ENCODE measurements around the gene HOXB6.

DNA sequence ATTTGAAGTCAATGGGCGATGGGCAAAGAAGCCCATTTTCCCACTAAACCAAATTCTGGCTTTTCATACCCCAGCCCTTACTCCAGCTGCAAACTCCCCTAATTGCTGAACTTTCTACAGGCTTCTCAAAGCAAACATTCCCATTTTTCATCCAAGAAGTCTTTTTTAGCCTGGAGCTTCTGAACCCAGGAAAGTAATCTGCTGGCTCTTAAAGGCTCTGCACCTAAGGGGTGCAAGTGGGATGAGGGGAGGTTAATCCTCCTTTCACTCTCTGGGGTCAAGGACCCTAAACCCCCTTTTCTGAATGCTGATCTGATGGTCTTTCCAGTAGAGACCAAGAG lies 3.7 kb upstream of the HOXB6 start:
- TF ChIP-seq RAD21 (IDR thresholded peaks at IDR 0.05) (no peak), TAF1 (conservative IDR thresholded peaks at IDR 0.05) (no peak), JUND (IDR thresholded peaks at IDR 0.05) (no peak), FOXA1 (IDR thresholded peaks at IDR 0.05) (no peak)
- TF ChIP-seq, protein P1, sequence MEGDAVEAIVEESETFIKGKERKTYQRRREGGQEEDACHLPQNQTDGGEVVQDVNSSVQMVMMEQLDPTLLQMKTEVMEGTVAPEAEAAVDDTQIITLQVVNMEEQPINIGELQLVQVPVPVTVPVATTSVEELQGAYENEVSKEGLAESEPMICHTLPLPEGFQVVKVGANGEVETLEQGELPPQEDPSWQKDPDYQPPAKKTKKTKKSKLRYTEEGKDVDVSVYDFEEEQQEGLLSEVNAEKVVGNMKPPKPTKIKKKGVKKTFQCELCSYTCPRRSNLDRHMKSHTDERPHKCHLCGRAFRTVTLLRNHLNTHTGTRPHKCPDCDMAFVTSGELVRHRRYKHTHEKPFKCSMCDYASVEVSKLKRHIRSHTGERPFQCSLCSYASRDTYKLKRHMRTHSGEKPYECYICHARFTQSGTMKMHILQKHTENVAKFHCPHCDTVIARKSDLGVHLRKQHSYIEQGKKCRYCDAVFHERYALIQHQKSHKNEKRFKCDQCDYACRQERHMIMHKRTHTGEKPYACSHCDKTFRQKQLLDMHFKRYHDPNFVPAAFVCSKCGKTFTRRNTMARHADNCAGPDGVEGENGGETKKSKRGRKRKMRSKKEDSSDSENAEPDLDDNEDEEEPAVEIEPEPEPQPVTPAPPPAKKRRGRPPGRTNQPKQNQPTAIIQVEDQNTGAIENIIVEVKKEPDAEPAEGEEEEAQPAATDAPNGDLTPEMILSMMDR (IDR thresholded peaks at IDR 0.05; ENCODE audit: low read depth, low read length, missing input control): no peak
- TF ChIP-seq, protein P2, sequence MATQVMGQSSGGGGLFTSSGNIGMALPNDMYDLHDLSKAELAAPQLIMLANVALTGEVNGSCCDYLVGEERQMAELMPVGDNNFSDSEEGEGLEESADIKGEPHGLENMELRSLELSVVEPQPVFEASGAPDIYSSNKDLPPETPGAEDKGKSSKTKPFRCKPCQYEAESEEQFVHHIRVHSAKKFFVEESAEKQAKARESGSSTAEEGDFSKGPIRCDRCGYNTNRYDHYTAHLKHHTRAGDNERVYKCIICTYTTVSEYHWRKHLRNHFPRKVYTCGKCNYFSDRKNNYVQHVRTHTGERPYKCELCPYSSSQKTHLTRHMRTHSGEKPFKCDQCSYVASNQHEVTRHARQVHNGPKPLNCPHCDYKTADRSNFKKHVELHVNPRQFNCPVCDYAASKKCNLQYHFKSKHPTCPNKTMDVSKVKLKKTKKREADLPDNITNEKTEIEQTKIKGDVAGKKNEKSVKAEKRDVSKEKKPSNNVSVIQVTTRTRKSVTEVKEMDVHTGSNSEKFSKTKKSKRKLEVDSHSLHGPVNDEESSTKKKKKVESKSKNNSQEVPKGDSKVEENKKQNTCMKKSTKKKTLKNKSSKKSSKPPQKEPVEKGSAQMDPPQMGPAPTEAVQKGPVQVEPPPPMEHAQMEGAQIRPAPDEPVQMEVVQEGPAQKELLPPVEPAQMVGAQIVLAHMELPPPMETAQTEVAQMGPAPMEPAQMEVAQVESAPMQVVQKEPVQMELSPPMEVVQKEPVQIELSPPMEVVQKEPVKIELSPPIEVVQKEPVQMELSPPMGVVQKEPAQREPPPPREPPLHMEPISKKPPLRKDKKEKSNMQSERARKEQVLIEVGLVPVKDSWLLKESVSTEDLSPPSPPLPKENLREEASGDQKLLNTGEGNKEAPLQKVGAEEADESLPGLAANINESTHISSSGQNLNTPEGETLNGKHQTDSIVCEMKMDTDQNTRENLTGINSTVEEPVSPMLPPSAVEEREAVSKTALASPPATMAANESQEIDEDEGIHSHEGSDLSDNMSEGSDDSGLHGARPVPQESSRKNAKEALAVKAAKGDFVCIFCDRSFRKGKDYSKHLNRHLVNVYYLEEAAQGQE (IDR thresholded peaks at IDR 0.05): no peak
- TF ChIP-seq, protein P3, sequence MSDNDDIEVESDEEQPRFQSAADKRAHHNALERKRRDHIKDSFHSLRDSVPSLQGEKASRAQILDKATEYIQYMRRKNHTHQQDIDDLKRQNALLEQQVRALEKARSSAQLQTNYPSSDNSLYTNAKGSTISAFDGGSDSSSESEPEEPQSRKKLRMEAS (IDR thresholded peaks at IDR 0.05): no peak
- TF ChIP-seq, protein P4, sequence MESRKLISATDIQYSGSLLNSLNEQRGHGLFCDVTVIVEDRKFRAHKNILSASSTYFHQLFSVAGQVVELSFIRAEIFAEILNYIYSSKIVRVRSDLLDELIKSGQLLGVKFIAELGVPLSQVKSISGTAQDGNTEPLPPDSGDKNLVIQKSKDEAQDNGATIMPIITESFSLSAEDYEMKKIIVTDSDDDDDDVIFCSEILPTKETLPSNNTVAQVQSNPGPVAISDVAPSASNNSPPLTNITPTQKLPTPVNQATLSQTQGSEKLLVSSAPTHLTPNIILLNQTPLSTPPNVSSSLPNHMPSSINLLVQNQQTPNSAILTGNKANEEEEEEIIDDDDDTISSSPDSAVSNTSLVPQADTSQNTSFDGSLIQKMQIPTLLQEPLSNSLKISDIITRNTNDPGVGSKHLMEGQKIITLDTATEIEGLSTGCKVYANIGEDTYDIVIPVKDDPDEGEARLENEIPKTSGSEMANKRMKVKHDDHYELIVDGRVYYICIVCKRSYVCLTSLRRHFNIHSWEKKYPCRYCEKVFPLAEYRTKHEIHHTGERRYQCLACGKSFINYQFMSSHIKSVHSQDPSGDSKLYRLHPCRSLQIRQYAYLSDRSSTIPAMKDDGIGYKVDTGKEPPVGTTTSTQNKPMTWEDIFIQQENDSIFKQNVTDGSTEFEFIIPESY (IDR thresholded peaks at IDR 0.05): no peak
- TF ChIP-seq, protein P5, sequence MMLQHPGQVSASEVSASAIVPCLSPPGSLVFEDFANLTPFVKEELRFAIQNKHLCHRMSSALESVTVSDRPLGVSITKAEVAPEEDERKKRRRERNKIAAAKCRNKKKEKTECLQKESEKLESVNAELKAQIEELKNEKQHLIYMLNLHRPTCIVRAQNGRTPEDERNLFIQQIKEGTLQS (IDR thresholded peaks at IDR 0.05): no peak
